Naive thymus-derived CD8-positive, alpha-beta T cell (primary cell): ENCODE data around the gene CCDC159. TPM values are rescaled to one million over a fixed set of nuclear protein-coding genes. Genes with fewer than 3 reads are reported as not detected.
"Not testable (repeated sequence)": the region's sequence is repeated elsewhere in the genome, so short reads cannot be mapped to it uniquely, and the experiment has no call there.

Experiments
- ATAC-seq, 2 donors: fragments of 150-1000 bp; cut with Tn5 transposase in 1 of 2; sonication (Bioruptor Pico), chemical (Tn5 transposase) in 1 of 2; 1 replicate in 1 of 2; 2 replicates in 1 of 2; pipeline ENCODE4 v1.10.0; 2021; ENCODE audit warnings: mild to moderate bottlenecking in 2 of 2, moderate library complexity in 2 of 2
- POLR2A ChIA-PET: fragments of 350-600 bp; sonication (Branson Sonifier 250); formaldehyde crosslinking; loops from one replicate; lab custom pipeline; 2021; ENCODE audit warnings: antibody characterized with exemption; lab: Charles Lee
- DNase-seq, 10 donors: peaks; one replicate each; pipeline versions ENCODE4 v3.0.0 to v3.0.0-alpha.2; 2020 to 2022
- H3K27ac Mint-ChIP-seq, 10 donors: one replicate each; pipeline ENCODE4 v1.8.0; 2020 to 2022; ENCODE audit warnings: mild to moderate bottlenecking in 10 of 10, mixed read lengths in 10 of 10, moderate library complexity in 4 of 10, inconsistent platforms in 1 of 10
- H3K27me3 Mint-ChIP-seq, 5 donors: one replicate each; pipeline ENCODE4 v1.8.0; 2021 to 2022; ENCODE audit warnings: mixed read lengths in 5 of 5
- H3K36me3 Mint-ChIP-seq, 3 donors: one replicate each; pipeline ENCODE4 v1.8.0; 2020 to 2022; ENCODE audit warnings: mixed read lengths in 3 of 3, mild to moderate bottlenecking in 2 of 3, inconsistent platforms in 1 of 3
- H3K4me1 Mint-ChIP-seq, 4 donors: one replicate each; pipeline ENCODE4 v1.8.0; 2021 to 2022; ENCODE audit warnings: mixed read lengths in 4 of 4
- H3K4me3 Mint-ChIP-seq, 10 donors: one replicate each; pipeline ENCODE4 v1.8.0; 2020 to 2022; ENCODE audit warnings: mild to moderate bottlenecking in 10 of 10, mixed read lengths in 10 of 10, moderate library complexity in 6 of 10, inconsistent platforms in 1 of 10
- H3K9me3 Mint-ChIP-seq, 9 donors: one replicate each; pipeline ENCODE4 v1.8.0; 2020 to 2022; ENCODE audit warnings: mixed read lengths in 9 of 9, mild to moderate bottlenecking in 3 of 9, inconsistent platforms in 1 of 9, moderate library complexity in 1 of 9
- polyA plus RNA-seq, 3 donors: library from polyadenylated mRNA; unstranded; fragments of 300-500 nt; fragmentation: Illumina TruSeq; gene quantifications; one replicate each; pipeline ENCODE4 v1.2.3, GENCODE V29; 2021
- total RNA-seq, 8 experiments: library from RNA in 2 of 8; stranded (reverse) in 2 of 8; gene quantifications; one replicate each; pipeline ENCODE4 v1.2.3 and lab custom pipeline; 2021 to 2026

The CCDC159 gene
- total and polyA plus RNA-seq, 5 experiments from 2014 or later = 13.7 to 61.6 (median 16.8) TPM

- Mint-ChIP-seq H3K4me1 (peaks cover 20 to 30% (median 23%) of the 10 kb centered on the region in 4 donors), H3K36me3 (peaks cover 4 to 14% (median 13%) of the 10 kb centered on the region in 3 donors), H3K27ac (no peak within 1 kb of the TSS), H3K4me3 (peak within 1 kb of the TSS in 5 of 10 donors; percentile 41 to 71 (median 55)), H3K27me3 (no peaks in the 10 kb centered on the region), H3K9me3 (no peaks in the 10 kb centered on the region)
- ATAC-seq (peak; percentile 89 to 90), DNase-seq (peak; percentile 91 to 99 (median 97))
- POLR2A ChIA-PET = interaction anchor here (0.5 to 3.6 kb wide), 31 partner anchors 9 to 815 kb away, joined by 3 to 40 read pairs (median 4); partner anchors contain the start of genes CCDC159, ECSIT, ELOF1 and EPOR
These were observed 28.3 kb downstream of the CCDC159 start, which contains the start of gene SWSAP1 for GRCh38 chr19:11374433-11375142. SWSAP1 (plus strand) TSS chr19:11374666; CDS start chr19:11374681, 15 bp downstream.

GRCh38 chr19:11375143-11375948 lies 29.0 kb downstream of the CCDC159 start:
- Mint-ChIP-seq H3K4me3 (no peak overlapping the region), H3K27me3 (no peaks in the 10 kb centered on the region), H3K27ac (no peak overlapping the region), H3K36me3 (peaks cover 4 to 12% (median 10%) of the 10 kb centered on the region in 3 donors), H3K9me3 (no peaks in the 10 kb centered on the region), H3K4me1 (peaks cover 25 to 36% (median 29%) of the 10 kb centered on the region in 4 donors)
- peak; percentile 52 to 62 for ATAC-seq
- DNase-seq = peak; percentile 58 to 91 (median 76)
- POLR2A ChIA-PET = interaction anchor here (0.5 to 3.6 kb wide), 29 partner anchors 8 to 1780 kb away, joined by 3 to 40 read pairs (median 4); partner anchors contain the start of genes CCDC159, ECSIT, ELOF1 and EPOR

GRCh38 chr19:11377237-11377636 lies 30.9 kb downstream of the CCDC159 start:
- Mint-ChIP-seq H3K9me3 (no peaks in the 10 kb centered on the region), H3K27ac (peak overlapping the region in 8 of 10 donors; percentile 21 to 87 (median 66)), H3K27me3 (peaks cover 2 to 12% (median 4%) of the 10 kb centered on the region in 5 donors), H3K4me1 (peaks cover 27 to 49% (median 46%) of the 10 kb centered on the region in 4 donors), H3K4me3 (peak overlapping the region in 8 of 10 donors; percentile 35 to 68 (median 50)), H3K36me3 (peaks cover 3 to 4% (median 4%) of the 10 kb centered on the region in 3 donors)
- DNase-seq (no peak), ATAC-seq (no peak)
- POLR2A ChIA-PET = interaction anchor here (1.1 to 3.6 kb wide), 3 partner anchors 10 to 43 kb away, joined by 4 to 40 read pairs (median 5); partner anchors contain the start of genes CCDC159 and TMEM205

DNA sequence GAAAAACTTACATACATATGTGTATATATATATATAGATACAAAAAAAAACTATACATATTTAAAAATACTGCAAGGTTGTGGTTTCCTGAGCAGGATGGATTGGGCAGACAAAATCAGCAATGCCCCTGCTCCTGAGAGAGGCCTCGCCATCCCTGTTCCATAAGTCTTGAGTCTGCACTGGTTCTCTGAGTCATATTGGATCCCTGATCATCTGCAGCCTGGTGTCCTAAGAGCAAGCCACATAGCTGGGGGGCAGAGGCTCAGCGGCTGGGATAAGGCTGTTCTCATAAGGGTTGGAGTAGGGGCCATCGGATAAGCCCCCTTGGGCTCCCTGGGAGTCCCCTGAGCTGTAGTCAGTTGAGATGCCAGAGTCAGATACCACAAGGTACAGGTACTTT lies 31.4 kb downstream of the CCDC159 start:
- H3K36me3 Mint-ChIP-seq = peaks cover 3 to 4% (median 4%) of the 10 kb centered on the region in 3 donors
- peaks cover 2 to 14% (median 6%) of the 10 kb centered on the region in 5 donors for H3K27me3 Mint-ChIP-seq
- H3K27ac Mint-ChIP-seq = peak overlapping the region in 2 of 10 donors; percentile 16 to 86
- ATAC-seq = no peak
- peak overlapping the region in 4 of 10 donors; percentile 18 to 38 (median 26) for H3K4me3 Mint-ChIP-seq
- peaks cover 28 to 51% (median 49%) of the 10 kb centered on the region in 4 donors for H3K4me1 Mint-ChIP-seq
- no peak for DNase-seq
- POLR2A ChIA-PET = interaction anchor here (1.4 kb wide), 1 partner anchor 9 kb away, joined by 5 read pairs; no protein-coding TSS in a partner anchor
- no peaks in the 10 kb centered on the region for H3K9me3 Mint-ChIP-seq

- Mint-ChIP-seq H3K4me3 (peak overlapping the region in 4 of 10 donors; percentile 10 to 60 (median 38)), H3K27me3 (peaks cover 2 to 21% (median 10%) of the 10 kb centered on the region in 5 donors), H3K36me3 (peaks cover 3 to 4% (median 4%) of the 10 kb centered on the region in 3 donors), H3K27ac (peak overlapping the region in 3 of 10 donors; percentile 44 to 79 (median 53)), H3K9me3 (no peaks in the 10 kb centered on the region), H3K4me1 (peaks cover 26 to 56% (median 52%) of the 10 kb centered on the region in 4 donors)
- POLR2A ChIA-PET = interaction anchor here (0.7 kb wide), 1 partner anchor 449 kb away, joined by 3 read pairs; no protein-coding TSS in a partner anchor
- DNase-seq = no peak
- no peak for ATAC-seq
These were observed 32.2 kb downstream of the CCDC159 start for GRCh38 chr19:11378319-11379189.

DNA sequence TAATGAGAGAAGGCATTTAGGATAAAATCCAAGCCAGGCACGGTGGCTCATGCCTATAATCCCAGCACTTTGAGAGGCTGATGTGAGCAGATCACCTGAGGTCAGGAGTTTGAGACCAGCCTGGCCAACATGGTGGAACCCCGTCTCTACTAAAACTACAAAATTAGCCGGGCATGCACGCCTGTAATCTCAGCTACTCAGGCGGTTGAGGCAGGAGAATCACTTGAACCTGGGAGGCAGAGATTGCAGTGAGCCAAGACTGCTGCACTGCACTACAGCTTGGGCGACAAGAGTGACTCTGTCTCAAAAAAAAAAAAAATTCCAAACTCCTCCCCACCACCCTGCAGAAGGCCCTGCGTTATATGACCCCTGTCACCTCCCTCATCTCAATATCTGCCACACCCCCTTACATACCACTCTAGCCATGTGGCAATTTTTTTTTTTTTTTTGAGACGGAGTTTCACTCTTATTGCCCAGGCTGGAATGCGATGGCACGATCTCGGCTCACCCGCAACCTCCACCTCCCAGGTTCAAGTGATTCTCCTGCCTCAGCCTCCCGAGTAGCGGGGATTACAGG lies 33.0 kb downstream of the CCDC159 start:
- not testable (repeated sequence) for DNase-seq, ATAC-seq, H3K36me3 Mint-ChIP-seq, H3K9me3 Mint-ChIP-seq
- H3K27ac Mint-ChIP-seq = peak overlapping the region in 1 of 10 donors; percentile 63
- peak overlapping the region in 2 of 10 donors; percentile 10 to 84 for H3K4me3 Mint-ChIP-seq
- peaks cover 2 to 21% (median 10%) of the 10 kb centered on the region in 5 donors for H3K27me3 Mint-ChIP-seq
- POLR2A ChIA-PET = interaction anchor here (0.7 kb wide), 2 partner anchors 55 to 450 kb away, joined by 3 read pairs; no protein-coding TSS in a partner anchor
- H3K4me1 Mint-ChIP-seq = peaks cover 26 to 56% (median 54%) of the 10 kb centered on the region in 4 donors

DNA sequence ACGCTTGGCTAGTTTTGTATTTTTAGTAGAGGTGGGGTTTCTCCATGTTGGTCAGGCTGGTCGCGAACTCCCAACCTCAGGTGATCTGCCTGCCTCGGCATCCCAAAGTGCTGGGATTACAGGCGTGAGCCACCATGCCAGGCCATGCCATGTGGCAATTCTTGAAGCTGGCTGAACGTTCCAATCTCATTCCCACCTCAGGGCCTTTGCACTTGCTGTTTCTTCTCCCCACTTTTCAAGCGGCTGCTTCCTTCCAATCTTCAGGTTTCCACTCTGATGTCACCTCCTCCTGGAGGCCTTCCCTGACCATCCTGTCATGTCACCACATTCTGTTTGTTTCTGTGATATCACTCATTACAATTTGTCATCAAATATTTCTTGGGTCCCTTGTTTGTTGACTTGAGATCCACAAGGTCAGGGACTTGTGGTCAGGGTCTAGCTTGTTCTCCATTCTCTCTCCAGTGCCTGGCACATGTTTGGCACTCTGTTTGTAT lies 33.6 kb downstream of the CCDC159 start:
- H3K9me3 Mint-ChIP-seq = no peaks in the 10 kb centered on the region
- peaks cover 3 to 4% (median 4%) of the 10 kb centered on the region in 3 donors for H3K36me3 Mint-ChIP-seq
- DNase-seq = no peak
- peak overlapping the region; percentile 89 to 99 (median 96) for H3K27ac Mint-ChIP-seq
- POLR2A ChIA-PET = interaction anchor here (0.7 to 1.9 kb wide), 3 partner anchors 22 to 179 kb away, joined by 3 to 8 read pairs (median 4); partner anchors contain the start of gene ELOF1
- peak overlapping the region in 9 of 10 donors; percentile 84 to 99 (median 93) for H3K4me3 Mint-ChIP-seq
- ATAC-seq = no peak
- H3K4me1 Mint-ChIP-seq = peaks cover 26 to 56% (median 55%) of the 10 kb centered on the region in 4 donors
- peaks cover 3 to 21% (median 10%) of the 10 kb centered on the region in 5 donors for H3K27me3 Mint-ChIP-seq

GRCh38 chr19:11380653-11381537 lies 34.6 kb downstream of the CCDC159 start:
- Mint-ChIP-seq H3K4me1 (peaks cover 21 to 55% (median 51%) of the 10 kb centered on the region in 4 donors), H3K27me3 (peaks cover 3 to 23% (median 10%) of the 10 kb centered on the region in 5 donors), H3K36me3 (peaks cover 3 to 4% (median 4%) of the 10 kb centered on the region in 3 donors), H3K9me3 (no peaks in the 10 kb centered on the region), H3K27ac (peak overlapping the region; percentile 89 to 99 (median 96)), H3K4me3 (peak overlapping the region; percentile 84 to 99 (median 94))
- POLR2A ChIA-PET = interaction anchor here (0.5 to 2.2 kb wide), 11 partner anchors 21 to 1060 kb away, joined by 3 to 18 read pairs (median 4); partner anchors contain the start of genes CCDC159, ECSIT, ELOF1 and ODAD3
- peak; percentile 90 to 99 (median 98) for DNase-seq
- ATAC-seq = peak; percentile 87 to 89

DNA sequence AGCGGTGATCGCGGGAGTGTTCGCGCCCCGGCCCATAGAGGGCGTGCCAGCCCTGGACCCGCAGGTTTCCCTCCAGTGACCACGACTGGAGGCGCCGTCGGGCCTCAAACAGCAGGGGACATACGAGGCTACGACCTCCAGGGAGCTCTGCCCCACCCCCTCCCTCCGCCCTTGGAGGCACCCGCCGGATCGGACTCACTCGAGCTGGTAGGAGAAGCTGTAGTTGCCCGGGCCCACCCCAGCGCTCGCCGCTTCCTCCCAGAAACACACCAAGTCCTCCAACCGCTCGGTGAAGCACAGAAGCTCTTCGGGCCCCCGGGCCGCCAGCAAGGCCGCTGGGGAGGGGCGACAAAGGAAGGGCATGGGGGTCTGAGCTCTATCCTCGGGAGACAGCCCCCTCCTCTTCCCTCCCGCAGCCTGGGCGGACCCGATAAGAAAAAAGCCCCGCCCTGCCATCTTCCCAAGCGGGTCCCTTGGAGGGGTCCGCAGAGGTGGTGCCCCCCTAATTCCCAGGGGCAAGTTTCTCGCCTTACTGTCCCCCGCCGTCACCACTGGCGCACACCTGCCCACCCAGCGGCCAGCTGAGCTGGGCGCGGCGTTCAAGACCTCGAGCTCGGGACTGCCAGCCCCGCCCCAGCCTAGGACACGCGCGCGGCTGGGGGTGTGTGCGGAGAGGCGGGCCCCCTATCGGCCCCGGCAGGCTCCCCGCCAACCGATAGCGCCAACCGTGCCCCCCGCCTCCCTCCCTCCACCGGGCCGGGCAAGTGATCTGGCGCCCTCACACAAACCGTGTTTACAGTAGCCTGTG lies 36.8 kb downstream of the CCDC159 start:
- Mint-ChIP-seq H3K27ac (peak overlapping the region in 5 of 10 donors; percentile 22 to 87 (median 77)), H3K36me3 (peaks cover 0 to 3% (median 0%) of the 10 kb centered on the region in 3 donors), H3K4me1 (peaks cover 16 to 47% (median 39%) of the 10 kb centered on the region in 4 donors), H3K9me3 (no peaks in the 10 kb centered on the region), H3K27me3 (peaks cover 3 to 23% (median 10%) of the 10 kb centered on the region in 5 donors), H3K4me3 (peak overlapping the region; percentile 53 to 84 (median 70))
- DNase-seq (peak in 9 of 10 donors; percentile 12 to 71 (median 36)), ATAC-seq (no peak)
- POLR2A ChIA-PET = interaction anchor here (0.5 to 2.0 kb wide), 8 partner anchors 8 to 819 kb away, joined by 3 to 15 read pairs (median 3); partner anchors contain the start of gene SWSAP1
